Measurements from ENCODE around the gene VSIG10L2. TPM values are rescaled to one million over a fixed set of nuclear protein-coding genes. Genes with fewer than 3 reads are reported as not detected.

VSIG10L2 gene
- total RNA-seq, 1 donor from 2014 or later = not detected

DNA sequence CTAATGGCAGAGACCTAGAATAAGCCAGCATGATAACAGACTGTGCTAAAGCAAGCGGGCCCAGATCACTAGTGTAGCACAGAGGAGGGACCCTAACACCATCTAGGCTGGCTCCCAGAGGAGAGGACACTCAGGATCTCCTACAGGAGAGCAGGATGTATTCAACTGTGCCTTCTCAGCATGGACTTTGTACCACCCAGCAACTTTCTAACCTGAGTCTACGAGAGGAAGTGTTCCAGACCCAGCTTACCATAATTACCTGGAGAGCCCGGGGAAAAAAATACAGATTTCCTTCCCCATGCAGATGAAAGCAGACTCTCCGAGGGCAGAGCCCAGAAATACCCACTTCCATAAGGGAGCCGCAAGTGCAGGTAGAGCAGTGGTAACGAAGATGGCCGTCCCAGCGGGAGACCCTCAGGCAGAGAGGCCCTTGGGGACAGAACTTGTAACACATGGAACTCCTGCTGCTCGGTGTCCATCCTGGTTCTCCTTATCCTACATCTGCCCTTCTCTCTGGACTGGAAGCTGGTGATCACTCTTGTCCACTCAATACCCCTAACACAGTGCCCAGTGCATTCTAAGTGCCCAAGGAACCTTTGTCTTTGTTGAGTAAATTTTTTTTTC is 21.3 kb upstream of the VSIG10L2 start:
- Mint-ChIP-seq H3K4me1 (ENCODE audit: low read depth) (peaks cover 3% of the 10 kb centered on the region), H3K9me3 (ENCODE audit: low read depth) (no peaks in the 10 kb centered on the region), H3K4me3 (ENCODE audit: low read depth) (no peak overlapping the region), H3K27me3 (peaks cover 6% of the 10 kb centered on the region), H3K27ac (no peak overlapping the region), H3K36me3 (ENCODE audit: insufficient read depth) (no peaks in the 10 kb centered on the region)
- no peak for DNase-seq (ENCODE audit: low spot score, unreplicated experiment)
- TF ChIP-seq, protein P1, sequence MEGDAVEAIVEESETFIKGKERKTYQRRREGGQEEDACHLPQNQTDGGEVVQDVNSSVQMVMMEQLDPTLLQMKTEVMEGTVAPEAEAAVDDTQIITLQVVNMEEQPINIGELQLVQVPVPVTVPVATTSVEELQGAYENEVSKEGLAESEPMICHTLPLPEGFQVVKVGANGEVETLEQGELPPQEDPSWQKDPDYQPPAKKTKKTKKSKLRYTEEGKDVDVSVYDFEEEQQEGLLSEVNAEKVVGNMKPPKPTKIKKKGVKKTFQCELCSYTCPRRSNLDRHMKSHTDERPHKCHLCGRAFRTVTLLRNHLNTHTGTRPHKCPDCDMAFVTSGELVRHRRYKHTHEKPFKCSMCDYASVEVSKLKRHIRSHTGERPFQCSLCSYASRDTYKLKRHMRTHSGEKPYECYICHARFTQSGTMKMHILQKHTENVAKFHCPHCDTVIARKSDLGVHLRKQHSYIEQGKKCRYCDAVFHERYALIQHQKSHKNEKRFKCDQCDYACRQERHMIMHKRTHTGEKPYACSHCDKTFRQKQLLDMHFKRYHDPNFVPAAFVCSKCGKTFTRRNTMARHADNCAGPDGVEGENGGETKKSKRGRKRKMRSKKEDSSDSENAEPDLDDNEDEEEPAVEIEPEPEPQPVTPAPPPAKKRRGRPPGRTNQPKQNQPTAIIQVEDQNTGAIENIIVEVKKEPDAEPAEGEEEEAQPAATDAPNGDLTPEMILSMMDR (IDR thresholded peaks at IDR 0.05; ENCODE audit: unreplicated experiment) = no peak

DNA sequence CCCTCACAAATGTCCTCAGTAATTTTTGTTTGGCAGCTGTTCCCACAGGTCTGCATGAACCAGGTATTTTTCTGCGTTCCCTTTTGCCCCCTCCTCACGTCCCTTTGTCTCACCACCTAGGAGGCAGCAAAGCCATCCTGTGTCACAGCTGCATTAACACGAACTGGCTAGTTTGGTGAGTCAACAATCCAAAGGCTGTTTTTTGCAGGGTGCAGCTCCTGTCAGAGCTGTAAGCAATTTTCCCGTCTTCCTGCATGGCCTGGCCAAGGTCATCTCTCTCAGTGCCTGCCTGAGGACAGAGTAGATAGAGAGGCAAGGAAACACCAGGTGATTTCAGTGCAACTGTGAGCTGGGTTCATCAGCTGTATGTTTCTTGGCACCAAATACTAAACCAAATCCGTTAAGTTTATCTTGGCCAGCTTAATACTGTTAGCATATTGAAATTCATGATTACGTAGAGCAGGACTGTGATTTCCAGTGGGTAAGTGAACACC is 20.6 kb upstream of the VSIG10L2 start:
- H3K27me3 Mint-ChIP-seq = peaks cover 6% of the 10 kb centered on the region
- no peak overlapping the region for H3K4me3 Mint-ChIP-seq (ENCODE audit: low read depth)
- H3K27ac Mint-ChIP-seq = no peak overlapping the region
- no peaks in the 10 kb centered on the region for H3K36me3 Mint-ChIP-seq (ENCODE audit: insufficient read depth)
- no peaks in the 10 kb centered on the region for H3K9me3 Mint-ChIP-seq (ENCODE audit: low read depth)
- TF ChIP-seq, protein P1 (IDR thresholded peaks at IDR 0.05; ENCODE audit: unreplicated experiment) = no peak
- no peak for DNase-seq (ENCODE audit: low spot score, unreplicated experiment)
- H3K4me1 Mint-ChIP-seq (ENCODE audit: low read depth) = peaks cover 3% of the 10 kb centered on the region

DNA sequence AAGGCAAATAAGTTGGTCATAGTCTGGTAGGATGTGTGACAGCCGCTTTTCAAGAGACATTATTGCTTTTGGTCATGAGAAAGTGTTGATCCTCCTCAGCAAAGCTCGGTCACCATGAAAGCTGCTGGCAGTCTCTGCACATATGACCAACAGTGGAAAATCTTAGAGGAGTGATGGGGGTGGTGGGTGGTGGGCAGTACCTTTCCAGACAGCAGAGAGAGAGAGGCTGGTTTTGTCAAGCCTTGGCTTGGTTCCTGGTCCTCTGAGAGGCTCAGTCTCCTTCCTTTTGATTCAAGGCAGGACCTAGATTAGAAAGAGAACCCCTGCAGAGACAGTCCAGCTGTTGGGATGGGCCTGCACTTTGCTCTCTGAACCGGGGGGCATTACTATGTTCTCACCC is 20.0 kb upstream of the VSIG10L2 start:
- no peaks in the 10 kb centered on the region for H3K36me3 Mint-ChIP-seq (ENCODE audit: insufficient read depth)
- H3K27me3 Mint-ChIP-seq = peaks cover 6% of the 10 kb centered on the region
- no peak for DNase-seq (ENCODE audit: low spot score, unreplicated experiment)

GRCh38 chr11:125926682-125927081 is 19.2 kb upstream of the VSIG10L2 start:
- peaks cover 6% of the 10 kb centered on the region for H3K27me3 Mint-ChIP-seq
- no peaks in the 10 kb centered on the region for H3K36me3 Mint-ChIP-seq (ENCODE audit: insufficient read depth)
- H3K9me3 Mint-ChIP-seq (ENCODE audit: low read depth) = no peaks in the 10 kb centered on the region
- no peak overlapping the region for H3K4me3 Mint-ChIP-seq (ENCODE audit: low read depth)
- no peak for DNase-seq (ENCODE audit: low spot score, unreplicated experiment)
- TF ChIP-seq, protein P1 (IDR thresholded peaks at IDR 0.05; ENCODE audit: unreplicated experiment) = no peak
- no peak overlapping the region for H3K27ac Mint-ChIP-seq
- H3K4me1 Mint-ChIP-seq (ENCODE audit: low read depth) = peaks cover 5% of the 10 kb centered on the region

More for the DNA sequence above, 20.0 kb upstream of the VSIG10L2 start:
- Mint-ChIP-seq H3K27ac (no peak overlapping the region), H3K4me3 (ENCODE audit: low read depth) (no peak overlapping the region), H3K4me1 (ENCODE audit: low read depth) (peaks cover 3% of the 10 kb centered on the region), H3K9me3 (ENCODE audit: low read depth) (no peaks in the 10 kb centered on the region)
- TF ChIP-seq, protein P1 (IDR thresholded peaks at IDR 0.05; ENCODE audit: unreplicated experiment) = no peak

DNA sequence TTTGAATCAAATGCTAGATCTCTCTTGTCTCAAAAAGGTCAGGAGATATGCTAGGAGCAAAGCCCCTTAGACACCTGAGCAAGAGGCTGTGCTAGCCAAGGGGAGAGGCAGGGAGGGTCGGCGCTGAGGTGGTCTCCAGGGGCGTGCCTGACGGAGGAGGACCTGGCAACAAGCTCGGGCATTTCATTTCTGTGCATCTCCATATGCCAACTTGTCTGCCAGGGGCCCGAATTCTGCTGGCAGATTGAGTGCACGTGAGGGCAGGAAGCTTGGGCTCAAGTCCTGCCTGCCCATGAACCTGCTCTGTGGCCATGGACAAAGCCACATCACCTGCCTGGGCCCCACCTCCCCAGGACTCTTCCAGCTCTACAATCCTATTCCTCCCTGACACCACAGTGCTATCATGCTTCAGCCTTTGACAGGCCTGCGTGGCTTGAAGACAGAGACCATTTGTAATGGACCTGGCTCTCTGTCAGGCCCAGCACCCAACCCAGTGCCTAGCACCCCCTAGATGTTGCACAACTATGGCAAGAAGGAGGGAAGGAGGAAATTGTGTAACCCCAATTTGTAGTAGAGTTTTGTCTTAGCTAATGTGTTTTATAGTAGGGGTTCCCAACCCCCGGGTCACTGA is 16.3 kb upstream of the VSIG10L2 start:
- Mint-ChIP-seq H3K27ac (no peak overlapping the region), H3K27me3 (peaks cover 8% of the 10 kb centered on the region), H3K9me3 (ENCODE audit: low read depth) (no peaks in the 10 kb centered on the region), H3K36me3 (ENCODE audit: insufficient read depth) (no peaks in the 10 kb centered on the region), H3K4me1 (ENCODE audit: low read depth) (peaks cover 5% of the 10 kb centered on the region), H3K4me3 (ENCODE audit: low read depth) (no peak overlapping the region)
- DNase-seq (ENCODE audit: low spot score, unreplicated experiment) = no peak
- TF ChIP-seq, protein P1 (IDR thresholded peaks at IDR 0.05; ENCODE audit: unreplicated experiment) = no peak

Data from progenitor cell of endocrine pancreas (in vitro differentiated cells).